Nucleus accumbens (tissue), 56 donors: ENCODE data around the gene SPAG5.

Experiments
- DNase-seq, 56 donors: peaks; one replicate each; lab custom pipeline; 2025; lab: John Stamatoyannopoulos, UW

SPAG5 gene

GRCh38 chr17:28548417-28549130 is 50.3 kb downstream of the SPAG5 start:
- no peak for DNase-seq

- DNase-seq, result peak in 38 of 56 donors; percentile 5 to 76 (median 30)
These were observed 51.0 kb downstream of the SPAG5 start for GRCh38 chr17:28547623-28548416.

- no peak for DNase-seq
These were observed 51.7 kb downstream of the SPAG5 start for GRCh38 chr17:28547096-28547622.

- DNase-seq, result no peak
These were observed 52.9 kb downstream of the SPAG5 start for GRCh38 chr17:28545787-28546415.

GRCh38 chr17:28545141-28545503 is 53.7 kb downstream of the SPAG5 start:
- no peak for DNase-seq

- DNase-seq, result no peak
These were observed 54.3 kb downstream of the SPAG5 start for GRCh38 chr17:28544402-28545140.

DNA sequence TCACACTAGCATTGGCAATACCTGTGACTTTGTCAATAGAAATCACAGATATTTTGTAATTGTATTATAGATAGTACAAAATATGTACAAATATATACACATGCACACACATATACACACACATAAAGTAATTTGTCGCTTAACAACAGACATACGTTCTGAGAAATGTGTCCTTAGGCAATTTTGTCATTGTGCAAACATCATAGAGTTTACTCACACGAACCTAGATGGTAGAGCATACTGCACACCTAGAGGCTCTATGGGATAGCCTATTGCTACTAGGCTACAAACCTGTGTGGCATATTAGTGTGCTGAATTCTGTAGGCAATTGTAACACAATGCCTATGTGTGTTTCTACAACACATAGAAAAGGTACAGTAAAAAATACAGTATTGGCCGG is 57.4 kb downstream of the SPAG5 start:
- no peak for DNase-seq

- no peak for DNase-seq
These were observed 58.6 kb downstream of the SPAG5 start for GRCh38 chr17:28540231-28540630.

DNA sequence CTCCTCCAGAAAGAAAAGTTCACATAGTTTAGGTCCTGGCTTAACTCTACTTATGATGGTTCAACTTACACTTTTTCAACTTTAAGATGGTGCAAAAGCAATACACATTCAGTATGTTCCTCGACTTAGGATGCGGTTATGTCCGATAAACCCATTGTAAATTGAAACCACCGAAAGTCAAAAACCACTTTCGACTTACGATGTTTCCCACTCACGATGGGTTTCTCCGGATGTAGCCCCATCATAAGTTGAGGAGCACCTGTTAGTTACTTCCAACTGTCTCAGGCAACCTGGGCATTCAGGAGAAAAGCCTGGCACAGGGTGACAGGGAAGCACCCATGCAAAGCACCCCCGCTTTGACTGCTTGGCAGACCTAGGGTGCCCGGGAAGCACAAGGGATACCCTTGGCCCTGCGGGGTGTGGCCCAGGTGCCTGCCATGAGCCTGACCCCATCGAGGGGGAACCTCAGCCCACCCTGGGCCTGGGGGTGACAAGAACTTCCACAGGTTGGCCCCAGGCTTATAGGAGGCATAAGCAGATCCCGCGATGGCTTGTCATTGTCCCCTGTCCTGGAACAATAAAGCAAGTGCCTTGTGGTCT is 60.4 kb downstream of the SPAG5 start:
- no peak for DNase-seq

GRCh38 chr17:28537219-28537610 is 61.6 kb downstream of the SPAG5 start:
- DNase-seq, result no peak

DNA sequence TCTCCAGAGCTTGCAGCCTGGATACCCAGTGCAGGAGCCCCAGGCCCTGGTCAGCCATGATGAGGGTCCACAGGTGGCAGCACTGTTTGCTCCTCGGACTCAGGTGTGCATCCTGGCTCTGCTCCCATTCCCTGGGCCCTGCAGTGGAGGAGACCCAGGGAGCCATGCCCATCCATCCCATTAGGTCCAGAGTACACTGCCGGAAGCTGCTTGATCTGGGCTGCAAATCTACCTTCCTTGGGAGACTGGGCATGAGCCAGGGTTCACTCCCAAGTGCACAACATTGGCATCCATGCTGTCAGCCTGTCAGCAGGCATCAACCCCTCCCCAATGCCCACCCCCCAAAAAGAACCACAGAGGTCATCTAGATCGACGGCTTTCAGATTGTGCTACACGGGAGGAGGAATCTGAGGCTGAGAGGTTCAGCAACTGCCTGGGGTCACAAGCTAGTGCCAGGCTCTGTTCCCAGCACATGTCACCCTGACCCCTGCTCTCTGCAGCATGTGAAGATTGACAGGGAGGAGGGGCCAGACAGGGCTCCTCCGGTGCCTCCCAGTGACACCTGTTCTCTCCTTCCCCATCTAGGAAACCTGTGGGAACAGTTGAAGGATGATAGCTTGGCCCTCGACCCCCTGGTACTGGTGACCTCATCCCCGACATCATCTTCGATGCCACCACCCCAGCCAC is 62.1 kb downstream of the SPAG5 start:
- DNase-seq, result no peak

- no peak for DNase-seq
These were observed 64.0 kb downstream of the SPAG5 start for GRCh38 chr17:28534740-28535375.

DNA sequence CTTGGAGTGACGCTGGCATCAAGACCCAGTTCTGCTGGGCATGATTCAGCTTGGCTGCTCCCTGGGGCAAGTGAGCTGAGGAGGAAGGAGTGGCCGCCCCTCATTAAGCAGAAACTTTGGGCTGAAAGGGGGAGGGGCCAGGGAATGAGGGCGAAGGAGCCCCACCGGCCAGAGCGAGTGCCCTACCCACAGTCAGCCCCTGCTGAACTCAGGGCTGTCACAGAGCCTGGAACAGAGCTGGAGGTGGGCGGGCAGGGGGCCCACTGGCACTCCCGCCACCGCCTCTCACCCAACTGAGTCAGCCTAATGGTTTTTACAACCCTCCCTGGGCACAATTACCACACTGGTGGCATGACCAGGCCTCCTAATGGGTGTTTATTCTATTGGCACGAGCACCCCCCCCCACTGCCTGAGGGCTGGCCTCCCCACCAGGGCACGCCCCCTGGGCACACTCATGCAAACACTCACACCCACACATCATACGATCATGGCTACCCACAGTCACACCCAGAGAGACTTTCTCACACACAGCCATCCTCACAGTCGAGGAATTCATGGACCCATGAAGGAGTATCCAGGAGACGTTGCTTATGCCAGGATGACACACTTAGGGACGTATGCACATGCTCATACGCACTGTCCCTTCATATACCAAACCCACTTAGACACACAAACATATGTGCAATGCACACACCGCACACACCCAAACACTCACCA is 65.6 kb downstream of the SPAG5 start:
- DNase-seq, result peak in 1 of 56 donors; percentile 34

DNA sequence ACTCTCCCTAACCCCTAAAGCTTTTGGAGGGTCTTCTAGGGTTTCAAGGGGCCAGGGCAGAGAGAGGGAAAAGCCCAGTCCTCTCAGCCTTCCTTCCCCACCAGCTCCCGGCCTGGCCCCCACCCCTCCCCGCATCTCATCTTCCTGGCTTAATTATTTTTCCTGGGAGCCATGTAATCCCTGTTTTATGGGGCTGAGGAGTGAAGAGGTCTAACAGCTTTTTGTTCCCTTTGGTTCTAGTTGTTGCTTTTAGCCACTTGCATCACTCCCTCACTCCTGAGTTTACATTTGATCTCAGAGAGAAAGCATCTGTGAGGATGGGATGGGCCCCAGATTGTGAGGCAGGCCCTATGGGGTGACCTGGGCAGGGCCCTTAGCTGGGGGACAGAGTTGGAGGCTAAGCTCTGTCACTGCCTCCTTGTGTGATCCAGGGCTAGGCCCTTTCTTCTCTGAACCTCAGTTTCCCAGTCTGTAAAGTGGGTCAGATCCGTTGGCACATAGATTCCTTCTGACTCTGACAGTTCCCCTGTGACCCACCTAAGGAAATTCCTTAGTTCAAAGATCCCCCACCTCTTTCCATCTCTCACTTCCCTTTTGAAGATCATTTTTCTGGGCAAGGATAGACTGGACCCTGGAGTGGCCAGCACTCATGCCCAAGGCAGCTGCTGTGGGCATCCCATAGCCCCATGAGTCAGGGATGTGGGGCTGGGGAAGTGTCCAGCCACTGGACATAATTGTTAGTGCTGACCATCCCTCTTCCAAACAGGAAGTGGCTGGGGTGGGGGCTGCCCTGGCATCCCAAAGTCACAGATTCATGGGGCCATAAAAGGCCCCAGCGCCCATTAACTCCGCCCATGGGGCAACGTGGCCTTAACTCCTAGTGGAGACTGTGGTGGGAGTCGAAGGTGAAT is 66.5 kb downstream of the SPAG5 start:
- DNase-seq, result no peak

DNA sequence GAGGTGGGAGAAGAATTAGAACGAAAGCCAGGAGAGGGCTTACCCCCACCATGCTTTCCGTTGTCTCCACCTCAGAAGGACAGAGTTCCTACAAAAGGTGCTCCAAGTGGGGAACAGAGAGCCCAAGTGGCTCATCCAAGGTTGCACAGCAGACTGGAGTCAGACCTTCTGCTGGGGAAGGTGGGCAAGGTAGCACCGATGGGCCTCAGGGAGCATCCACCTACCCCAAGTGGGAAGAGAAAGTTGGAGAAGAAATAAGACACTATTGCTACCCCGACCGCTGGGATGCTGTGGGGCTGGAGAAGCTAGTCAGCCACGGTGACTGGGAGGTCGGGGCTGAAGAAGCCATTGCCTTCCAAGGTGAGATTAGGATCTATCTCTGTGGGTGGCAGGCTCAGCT is 67.9 kb downstream of the SPAG5 start:
- DNase-seq, result no peak

DNA sequence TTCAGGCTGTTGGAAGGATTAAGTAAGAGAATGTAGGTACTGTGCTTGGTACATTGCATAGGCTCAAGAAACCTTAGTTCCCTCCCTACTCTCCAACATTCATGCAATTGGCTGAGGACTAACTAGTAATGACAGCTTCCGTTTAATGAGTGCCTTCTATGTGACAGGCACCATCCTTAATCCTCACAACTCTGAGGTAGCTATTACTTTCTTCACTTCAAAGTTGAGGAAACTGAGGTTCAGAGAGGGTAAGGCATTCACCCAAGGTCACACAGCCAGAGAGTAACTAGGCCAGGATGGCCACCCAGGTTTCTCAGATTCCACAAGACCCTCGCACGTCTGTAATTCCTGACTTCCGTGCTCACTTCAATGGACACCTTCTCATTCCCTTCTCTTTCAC is 68.6 kb downstream of the SPAG5 start:
- DNase-seq, result no peak

DNA sequence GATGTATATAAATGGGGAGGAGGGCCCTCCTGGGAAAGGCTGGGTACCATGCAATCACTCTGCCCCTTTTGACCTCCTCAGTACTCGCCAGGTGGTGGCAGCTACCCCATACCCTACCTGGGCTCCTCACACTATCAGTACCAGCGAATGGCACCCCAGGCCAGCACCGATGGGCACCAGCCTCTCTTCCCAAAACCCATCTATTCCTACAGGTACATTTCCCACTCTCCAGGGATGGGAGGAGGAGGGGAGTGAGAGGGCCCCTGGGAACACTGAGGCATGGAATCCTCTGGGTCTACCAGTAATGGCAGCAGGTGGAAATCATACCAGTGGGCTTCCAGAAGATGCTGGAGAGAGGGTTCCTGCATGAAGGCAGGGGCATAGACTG is 69.8 kb downstream of the SPAG5 start:
- DNase-seq, result no peak
